CD4-positive, alpha-beta T cell (primary cell): ENCODE results near the gene CTNND1. TPM values are rescaled to one million over a fixed set of nuclear protein-coding genes. Genes with fewer than 3 reads are reported as not detected.

ENCODE experiments used
- ATAC-seq: fragments of 200-7000 bp; cut with Tn5 transposase; one replicate; pipeline ENCODE4 v1.10.0; 2022; ENCODE audit warnings: mild to moderate bottlenecking; ENCODE audit not compliant: poor library complexity
- CTCF ChIA-PET: fragments of 350-600 bp; sonication (Branson Sonifier 250); formaldehyde crosslinking; loops from one replicate; lab custom pipeline; 2021; ENCODE audit warnings: antibody characterized with exemption, inconsistent platforms; lab: Charles Lee
- POLR2A ChIA-PET: fragments of 350-600 bp; sonication (Branson Sonifier 250); formaldehyde crosslinking; loops from one replicate; lab custom pipeline; 2021; ENCODE audit warnings: antibody characterized with exemption, inconsistent platforms; lab: Charles Lee
- DNase-seq, 14 experiments: peaks; one replicate each; pipeline ENCODE4 v3.0.0-alpha.2; 2013 to 2020; ENCODE audit warnings: mixed read lengths in 2 of 14
- H3K27ac ChIP-seq, 2 donors: one replicate each; pipeline versions ENCODE4 v1.5.1 to v1.7.0; 2013; ENCODE audit warnings: low read length in 2 of 2, low read depth in 1 of 2, mild to moderate bottlenecking in 1 of 2
- H3K27me3 ChIP-seq, 2 experiments: 1 replicate in 1 of 2; 2 replicates in 1 of 2; pipeline versions ENCODE4 v1.6.1 to v1.7.0; 2013; ENCODE audit warnings: low read length in 2 of 2, control low read depth in 1 of 2, mild to moderate bottlenecking in 1 of 2, moderate library complexity in 1 of 2; ENCODE audit not compliant: insufficient read depth in 2 of 2, control insufficient read depth in 1 of 2
- H3K36me3 ChIP-seq: one replicate; pipeline ENCODE4 v1.6.1; 2013; ENCODE audit warnings: low read length, control low read depth; ENCODE audit not compliant: insufficient read depth
- H3K4me1 ChIP-seq: one replicate; pipeline ENCODE4 v1.6.1; 2013; ENCODE audit warnings: low read length, control low read depth; ENCODE audit not compliant: insufficient read depth
- H3K4me3 ChIP-seq: one replicate; pipeline ENCODE4 v1.5.1; 2013; ENCODE audit warnings: mild to moderate bottlenecking, low read length, moderate library complexity
- H3K9me3 ChIP-seq, 2 experiments: 1 replicate in 1 of 2; 2 replicates in 1 of 2; pipeline versions ENCODE4 v1.6.1 to v1.7.0; 2013; ENCODE audit warnings: low read length in 2 of 2, mild to moderate bottlenecking in 2 of 2, control low read depth in 1 of 2, moderate library complexity in 1 of 2; ENCODE audit not compliant: control insufficient read depth in 1 of 2, insufficient read depth in 1 of 2
- H3K27ac Mint-ChIP-seq: one replicate; pipeline ENCODE4 v1.8.0; 2020; ENCODE audit warnings: mixed read lengths
- H3K27me3 Mint-ChIP-seq: one replicate; pipeline ENCODE4 v1.8.0; 2021; ENCODE audit warnings: mixed read lengths
- H3K36me3 Mint-ChIP-seq: one replicate; pipeline ENCODE4 v1.8.0; 2021; ENCODE audit warnings: low read depth, mixed read lengths
- H3K4me1 Mint-ChIP-seq: one replicate; pipeline ENCODE4 v1.8.0; 2021; ENCODE audit warnings: low read depth, mixed read lengths
- H3K4me3 Mint-ChIP-seq: one replicate; pipeline ENCODE4 v1.8.0; 2020; ENCODE audit warnings: mild to moderate bottlenecking, mixed read lengths
- H3K9me3 Mint-ChIP-seq: one replicate; pipeline ENCODE4 v1.8.0; 2020; ENCODE audit warnings: mixed read lengths
- intact Hi-C, 2 experiments: fragments of 100-400 bp; cut with DNase I in 1 of 2; cut with micrococcal nuclease in 1 of 2; formaldehyde crosslinking; loops; one replicate each; pipeline versions ENCODE4 v1.15.1 to v1.9.0; 2023 to 2025; cut with DNase I, micrococcal nuclease
- total RNA-seq, 174 experiments: library from RNA in 2 of 174; stranded (reverse) in 2 of 174; gene quantifications; one replicate each; pipeline ENCODE4 v1.2.3 and lab custom pipeline; 2021 to 2026
- TF ChIP-seq, protein P1 (sequence below): fragments of 200-600 bp; IDR thresholded peaks from one replicate; pipeline ENCODE4 v1.8.0; 2022; ENCODE audit warnings: antibody characterized with exemption, mild to moderate bottlenecking

CTNND1 gene
- total RNA-seq, 2 experiments from 2014 or later, result 12.4 to 12.5 TPM

DNA sequence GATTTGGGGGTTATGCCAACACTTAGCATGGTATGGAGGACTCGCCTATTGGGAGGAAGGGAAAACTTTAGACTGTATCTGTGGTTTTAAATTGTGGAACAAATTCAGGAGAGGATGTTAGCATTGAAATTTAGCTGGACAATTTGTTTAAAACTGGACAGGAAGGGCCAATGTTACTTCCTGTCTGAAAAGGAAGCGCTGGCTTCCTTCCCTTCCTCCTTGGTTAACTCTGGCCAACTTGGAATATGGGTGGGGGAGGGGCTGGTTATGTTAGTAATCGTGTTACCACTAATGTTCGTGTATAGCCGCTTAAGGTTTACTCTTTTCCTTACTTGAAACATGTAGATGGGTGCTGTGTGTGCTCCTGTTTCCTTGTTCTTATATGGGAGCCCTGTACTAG lies 13.9 kb downstream of the CTNND1 start:
- no peaks in the 10 kb centered on the region for H3K27me3 Mint-ChIP-seq
- no peak overlapping the region for H3K27ac ChIP-seq
- no peaks in the 10 kb centered on the region for H3K36me3 ChIP-seq
- no peak overlapping the region for H3K27ac Mint-ChIP-seq
- POLR2A ChIA-PET, result no interaction called here
- CTCF ChIA-PET, result no interaction called here
- H3K4me1 Mint-ChIP-seq, result peaks cover 34% of the 10 kb centered on the region
- intact Hi-C loops, result no loop called here
- H3K4me3 ChIP-seq, result no peak overlapping the region
- H3K27me3 ChIP-seq, result no peaks in the 10 kb centered on the region
- H3K36me3 Mint-ChIP-seq, result no peaks in the 10 kb centered on the region
- H3K4me1 ChIP-seq, result no peaks in the 10 kb centered on the region
- H3K9me3 ChIP-seq, result no peaks in the 10 kb centered on the region
- no peak for ATAC-seq
- no peak overlapping the region for H3K4me3 Mint-ChIP-seq
- no peak for DNase-seq
- TF ChIP-seq, protein P1, sequence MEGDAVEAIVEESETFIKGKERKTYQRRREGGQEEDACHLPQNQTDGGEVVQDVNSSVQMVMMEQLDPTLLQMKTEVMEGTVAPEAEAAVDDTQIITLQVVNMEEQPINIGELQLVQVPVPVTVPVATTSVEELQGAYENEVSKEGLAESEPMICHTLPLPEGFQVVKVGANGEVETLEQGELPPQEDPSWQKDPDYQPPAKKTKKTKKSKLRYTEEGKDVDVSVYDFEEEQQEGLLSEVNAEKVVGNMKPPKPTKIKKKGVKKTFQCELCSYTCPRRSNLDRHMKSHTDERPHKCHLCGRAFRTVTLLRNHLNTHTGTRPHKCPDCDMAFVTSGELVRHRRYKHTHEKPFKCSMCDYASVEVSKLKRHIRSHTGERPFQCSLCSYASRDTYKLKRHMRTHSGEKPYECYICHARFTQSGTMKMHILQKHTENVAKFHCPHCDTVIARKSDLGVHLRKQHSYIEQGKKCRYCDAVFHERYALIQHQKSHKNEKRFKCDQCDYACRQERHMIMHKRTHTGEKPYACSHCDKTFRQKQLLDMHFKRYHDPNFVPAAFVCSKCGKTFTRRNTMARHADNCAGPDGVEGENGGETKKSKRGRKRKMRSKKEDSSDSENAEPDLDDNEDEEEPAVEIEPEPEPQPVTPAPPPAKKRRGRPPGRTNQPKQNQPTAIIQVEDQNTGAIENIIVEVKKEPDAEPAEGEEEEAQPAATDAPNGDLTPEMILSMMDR, result no peak
- H3K9me3 Mint-ChIP-seq, result no peaks in the 10 kb centered on the region

DNA sequence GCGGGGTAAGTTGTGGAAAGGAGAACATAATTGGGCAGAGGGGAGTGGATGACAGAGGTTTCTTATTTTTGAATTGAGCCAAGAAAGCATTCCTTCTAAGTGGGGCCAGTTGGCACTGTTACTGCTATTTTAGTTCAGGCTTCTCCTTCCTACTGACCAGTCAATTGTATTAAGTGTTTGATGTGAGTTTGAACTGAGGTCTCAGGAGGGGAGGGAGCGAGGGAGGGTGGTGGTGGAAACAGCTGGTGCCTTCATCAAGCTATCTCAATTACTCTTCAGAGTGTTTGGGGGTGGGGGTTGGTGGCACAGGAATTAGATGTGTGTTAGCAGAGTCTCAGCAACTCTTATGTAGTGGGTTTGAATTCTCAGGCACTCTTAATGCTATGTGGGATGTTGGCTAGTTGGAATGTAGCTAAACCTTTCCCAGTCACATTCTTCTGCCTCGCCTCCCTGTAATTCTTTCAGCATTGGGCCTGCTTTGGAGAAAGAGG lies 14.5 kb downstream of the CTNND1 start:
- Mint-ChIP-seq H3K27ac (no peak overlapping the region), H3K4me1 (peaks cover 34% of the 10 kb centered on the region), H3K4me3 (no peak overlapping the region), H3K9me3 (no peaks in the 10 kb centered on the region), H3K27me3 (no peaks in the 10 kb centered on the region), H3K36me3 (no peaks in the 10 kb centered on the region)
- intact Hi-C loops, result no loop called here
- TF ChIP-seq, protein P1, result no peak
- no peaks in the 10 kb centered on the region for H3K36me3 ChIP-seq
- H3K4me3 ChIP-seq, result no peak overlapping the region
- no peaks in the 10 kb centered on the region for H3K9me3 ChIP-seq
- CTCF ChIA-PET, result interaction anchor here (0.5 to 0.8 kb wide), 2 partner anchors 25 to 89 kb away, joined by 3 to 4 read pairs; no protein-coding TSS in a partner anchor
- no peak overlapping the region for H3K27ac ChIP-seq
- DNase-seq (no peak), ATAC-seq (no peak)
- H3K27me3 ChIP-seq, result no peaks in the 10 kb centered on the region
- POLR2A ChIA-PET, result no interaction called here
- no peaks in the 10 kb centered on the region for H3K4me1 ChIP-seq

DNA sequence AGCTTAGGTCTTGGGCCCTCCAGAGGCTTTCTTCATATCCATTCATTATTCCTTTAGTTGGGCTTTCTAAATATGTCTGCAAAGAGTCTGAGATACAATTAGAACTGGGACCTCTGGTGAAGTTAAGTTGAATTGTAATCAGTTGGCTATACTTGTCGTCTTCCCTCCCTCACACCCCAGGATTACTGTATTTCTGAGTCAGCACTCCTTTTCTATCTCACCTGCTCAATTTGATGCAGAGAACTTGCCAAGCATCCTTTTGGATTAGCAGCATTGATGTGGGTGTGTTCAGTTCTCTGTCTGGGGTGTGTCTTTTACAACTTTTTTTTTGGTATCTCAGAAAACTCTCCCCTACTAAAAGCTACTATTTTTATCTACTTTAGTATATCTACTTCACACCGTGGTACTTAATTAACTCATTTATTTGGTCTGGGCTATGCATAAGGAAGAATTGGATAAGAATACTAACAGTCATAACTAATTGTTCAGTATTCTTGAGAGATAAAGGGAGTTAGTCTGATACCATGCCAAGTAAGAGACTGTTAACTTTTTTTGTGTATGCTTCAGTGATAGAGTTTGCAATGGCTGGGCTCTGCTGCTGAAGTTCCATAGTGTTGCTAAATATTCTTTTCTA lies 15.1 kb downstream of the CTNND1 start:
- TF ChIP-seq, protein P1, result no peak
- DNase-seq (no peak), ATAC-seq (no peak)
- H3K4me3 ChIP-seq, result no peak overlapping the region
- Mint-ChIP-seq H3K27ac (no peak overlapping the region), H3K4me3 (no peak overlapping the region), H3K36me3 (no peaks in the 10 kb centered on the region), H3K27me3 (no peaks in the 10 kb centered on the region), H3K9me3 (no peaks in the 10 kb centered on the region), H3K4me1 (peaks cover 39% of the 10 kb centered on the region)
- H3K27ac ChIP-seq, result no peak overlapping the region
- H3K36me3 ChIP-seq, result no peaks in the 10 kb centered on the region
- no peaks in the 10 kb centered on the region for H3K27me3 ChIP-seq
- no peaks in the 10 kb centered on the region for H3K9me3 ChIP-seq
- intact Hi-C loops, result no loop called here
- CTCF ChIA-PET, result interaction anchor here (0.5 to 0.8 kb wide), 2 partner anchors 24 to 89 kb away, joined by 3 to 4 read pairs; no protein-coding TSS in a partner anchor
- POLR2A ChIA-PET, result no interaction called here
- peaks cover 4% of the 10 kb centered on the region for H3K4me1 ChIP-seq
